Pericardium fibroblast (primary cell): ENCODE measurements around the gene ZNF19. TPM values are rescaled to one million over a fixed set of nuclear protein-coding genes. Genes with fewer than 3 reads are reported as not detected.

Experiments used
- total RNA-seq: library from RNA; depleted of rRNA; stranded (reverse); fragments of >200 nt; gene quantifications from 2 replicates; pipeline ENCODE4 v1.2.3, GENCODE V29; 2015

ZNF19 gene
- 1.1 and 1.5 TPM in 2 replicates for total RNA-seq

GRCh38 chr16:71489122-71489521, at the start of gene ZNF19:
ZNF19 (minus strand) TSS chr16:71489324; CDS start chr16:71482114, 7,210 bp downstream.

GRCh38 chr16:71526111-71526631, 37.0 kb upstream of the ZNF19 start, which contains the start of gene CHST4:
CHST4 (plus strand) TSS chr16:71526426; CDS start chr16:71536678, 10,252 bp downstream.

GRCh38 chr16:71461686-71462648, 27.2 kb downstream of the ZNF19 start, which contains the start of gene ZNF23:
ZNF23 (minus strand) TSS chr16:71462247; CDS start chr16:71456796, 5,451 bp downstream.

GRCh38 chr16:71442051-71442440, 47.1 kb downstream of the ZNF19 start, which contains the start of gene TLE7:
TLE7 (minus strand) TSS chr16:71442054; CDS start chr16:71433324, 8,730 bp downstream.

Other genes with a start within 250 kb of the ZNF19 start
- gene CMTR2, start 199.9 kb downstream of the ZNF19 start, total RNA-seq, result 14.1 and 24.7 TPM in 2 replicates
- gene CALB2, start 130.6 kb downstream of the ZNF19 start, total RNA-seq, result 4.7 TPM in 1 of 2 replicates, not detected in the other
- not detected in 2 replicates for gene TLE7, start 47.3 kb downstream of the ZNF19 start, total RNA-seq
- 5.5 and 6.4 TPM in 2 replicates for gene ZNF23, start 27.1 kb downstream of the ZNF19 start, total RNA-seq
- gene CHST4, start 37.1 kb upstream of the ZNF19 start, total RNA-seq, result not detected in 2 replicates
- gene TAT, start 87.8 kb upstream of the ZNF19 start, total RNA-seq, result not detected in 2 replicates
- 0.12 TPM in 1 of 2 replicates, not detected in the other for gene MARVELD3, start 136.9 kb upstream of the ZNF19 start, total RNA-seq
- gene PHLPP2, start 235.4 kb upstream of the ZNF19 start, total RNA-seq, result 2.9 and 4.9 TPM in 2 replicates